Measurements from ENCODE around the gene CD74. TPM values are rescaled to one million over a fixed set of nuclear protein-coding genes. Genes with fewer than 3 reads are reported as not detected.

CD74 gene
- total and polyA plus RNA-seq, 2 of the 13 experiments (the other 11 are each of a cell fraction or from before 2014, with no cell fraction given), result 34.1 to 84.4 TPM

GRCh38 chr5:150412319-150413175 is at the start of gene CD74 (continued):
- TF ChIP-seq ZNF737 (CRISPR knock-in tag; IDR thresholded peaks at IDR 0.05; ENCODE audit: borderline replicate concordance), result peak; percentile 14; the same call in 1 of the 2 replicates
- TF ChIP-seq ZNF790 (CRISPR knock-in tag; IDR thresholded peaks at IDR 0.05; ENCODE audit: borderline replicate concordance), result no peak
- TF ChIP-seq ZNF556 (CRISPR knock-in tag; IDR thresholded peaks at IDR 0.05; ENCODE audit: borderline replicate concordance), result peak; percentile 43; the same call in 1 of the 2 replicates
- TF ChIP-seq AKAP8 (CRISPR knock-in tag; IDR thresholded peaks at IDR 0.05), result no peak
- 0 out of 2 replicates have a peak, but pooled peaks have one; percentile 55 for TF ChIP-seq ZBTB20 (CRISPR knock-in tag; IDR thresholded peaks at IDR 0.05; ENCODE audit: borderline replicate concordance, low read depth)
- TF ChIP-seq MAZ (IDR thresholded peaks at IDR 0.05; ENCODE audit: borderline replicate concordance, low read depth, low read length), result no peak
- peak; percentile 42; the same call in 1 of the 2 replicates for TF ChIP-seq MAZ (CRISPR knock-in tag; IDR thresholded peaks at IDR 0.05; ENCODE audit: low read depth)
- peak; percentile 57; the same call in 1 of the 2 replicates for TF ChIP-seq NFKB2 (CRISPR knock-in tag; IDR thresholded peaks at IDR 0.05; ENCODE audit: borderline replicate concordance)
- peak; percentile 33 for TF ChIP-seq HDAC2 (CRISPR knock-in tag; IDR thresholded peaks at IDR 0.05)
- TF ChIP-seq ZNF547 (CRISPR knock-in tag; IDR thresholded peaks at IDR 0.05), result peak; percentile 68
- no peak for TF ChIP-seq ARNT (IDR thresholded peaks at IDR 0.05)
- TF ChIP-seq KDM1A (CRISPR knock-in tag; IDR thresholded peaks at IDR 0.05), result no peak
- no peak for TF ChIP-seq EP300 (IDR thresholded peaks at IDR 0.05; ENCODE audit: low read depth in 2 of 2, low read length in 2 of 2)
- no peak for TF ChIP-seq EP300 (CRISPR knock-in tag; IDR thresholded peaks at IDR 0.05; ENCODE audit: borderline replicate concordance)
- TF ChIP-seq SALL2 (CRISPR knock-in tag; IDR thresholded peaks at IDR 0.05), result peak; percentile 56
- no peak for TF ChIP-seq ZBTB2 (CRISPR knock-in tag; IDR thresholded peaks at IDR 0.05; ENCODE audit: low read depth)
- no peak for TF ChIP-seq TFE3 (CRISPR knock-in tag; IDR thresholded peaks at IDR 0.05)
- TF ChIP-seq CTCF (CRISPR knock-in tag; IDR thresholded peaks at IDR 0.05), result 0 out of 2 replicates have a peak, but pooled peaks have one; percentile 20
- 0 out of 2 replicates have a peak, but pooled peaks have one; percentile 34 for TF ChIP-seq ZNF256 (CRISPR knock-in tag; conservative IDR thresholded peaks at IDR 0.05)

Data from HepG2 (cell line).